ENCODE results near the gene PEX11G.

- TF ChIP-seq, protein P1, sequence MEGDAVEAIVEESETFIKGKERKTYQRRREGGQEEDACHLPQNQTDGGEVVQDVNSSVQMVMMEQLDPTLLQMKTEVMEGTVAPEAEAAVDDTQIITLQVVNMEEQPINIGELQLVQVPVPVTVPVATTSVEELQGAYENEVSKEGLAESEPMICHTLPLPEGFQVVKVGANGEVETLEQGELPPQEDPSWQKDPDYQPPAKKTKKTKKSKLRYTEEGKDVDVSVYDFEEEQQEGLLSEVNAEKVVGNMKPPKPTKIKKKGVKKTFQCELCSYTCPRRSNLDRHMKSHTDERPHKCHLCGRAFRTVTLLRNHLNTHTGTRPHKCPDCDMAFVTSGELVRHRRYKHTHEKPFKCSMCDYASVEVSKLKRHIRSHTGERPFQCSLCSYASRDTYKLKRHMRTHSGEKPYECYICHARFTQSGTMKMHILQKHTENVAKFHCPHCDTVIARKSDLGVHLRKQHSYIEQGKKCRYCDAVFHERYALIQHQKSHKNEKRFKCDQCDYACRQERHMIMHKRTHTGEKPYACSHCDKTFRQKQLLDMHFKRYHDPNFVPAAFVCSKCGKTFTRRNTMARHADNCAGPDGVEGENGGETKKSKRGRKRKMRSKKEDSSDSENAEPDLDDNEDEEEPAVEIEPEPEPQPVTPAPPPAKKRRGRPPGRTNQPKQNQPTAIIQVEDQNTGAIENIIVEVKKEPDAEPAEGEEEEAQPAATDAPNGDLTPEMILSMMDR (IDR thresholded peaks at IDR 0.05) = no peak
- TF ChIP-seq EP300 (IDR thresholded peaks at IDR 0.05) = no peak
- TF ChIP-seq POLR2A (IDR thresholded peaks at IDR 0.05) = no peak
- TF ChIP-seq POLR2AphosphoS5 (IDR thresholded peaks at IDR 0.05) = no peak
Measured at GRCh38 chr19:7426986-7427385, 61.8 kb downstream of the PEX11G start.
